ENCODE results near the gene KIAA2012.

KIAA2012 gene

DNA sequence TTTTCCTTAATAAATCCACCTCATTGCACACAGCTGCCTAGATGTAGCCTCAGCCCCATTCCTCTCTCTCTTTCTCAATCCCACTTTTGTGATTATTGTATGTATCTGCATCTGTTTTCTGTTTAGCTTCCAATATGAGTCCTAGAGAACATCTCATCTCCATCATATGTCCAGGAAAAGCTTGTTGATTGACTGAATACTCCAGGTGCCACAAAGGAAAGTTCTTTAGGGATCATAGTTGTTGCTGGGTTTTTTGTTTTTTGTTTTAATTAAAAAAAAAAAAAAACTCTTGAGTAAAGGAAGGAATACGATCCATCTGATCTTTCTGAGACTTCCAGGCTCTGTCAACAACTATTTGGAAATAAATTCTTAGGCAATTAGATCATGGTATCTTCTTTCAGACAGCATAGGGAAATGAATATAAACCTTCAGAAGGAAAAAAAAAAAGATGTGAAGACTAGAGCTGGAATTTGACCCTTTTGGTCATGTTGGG is 42.5 kb downstream of the KIAA2012 start:
- Histone ChIP-seq H3K27me3 (ENCODE audit: insufficient read depth, poor library complexity, severe bottlenecking) (no peaks in the 10 kb centered on the region), H3K27ac (replicated peaks) (no peak overlapping the region), H3K4me3 (replicated peaks; ENCODE audit: insufficient read depth, low read length) (no peak overlapping the region)
- no peak for TF ChIP-seq GABPA (IDR thresholded peaks at IDR 0.05; ENCODE audit: low read depth)
- TF ChIP-seq SPI1 (IDR thresholded peaks at IDR 0.05; ENCODE audit: borderline replicate concordance, low read depth) = no peak
- TF ChIP-seq, protein P1, sequence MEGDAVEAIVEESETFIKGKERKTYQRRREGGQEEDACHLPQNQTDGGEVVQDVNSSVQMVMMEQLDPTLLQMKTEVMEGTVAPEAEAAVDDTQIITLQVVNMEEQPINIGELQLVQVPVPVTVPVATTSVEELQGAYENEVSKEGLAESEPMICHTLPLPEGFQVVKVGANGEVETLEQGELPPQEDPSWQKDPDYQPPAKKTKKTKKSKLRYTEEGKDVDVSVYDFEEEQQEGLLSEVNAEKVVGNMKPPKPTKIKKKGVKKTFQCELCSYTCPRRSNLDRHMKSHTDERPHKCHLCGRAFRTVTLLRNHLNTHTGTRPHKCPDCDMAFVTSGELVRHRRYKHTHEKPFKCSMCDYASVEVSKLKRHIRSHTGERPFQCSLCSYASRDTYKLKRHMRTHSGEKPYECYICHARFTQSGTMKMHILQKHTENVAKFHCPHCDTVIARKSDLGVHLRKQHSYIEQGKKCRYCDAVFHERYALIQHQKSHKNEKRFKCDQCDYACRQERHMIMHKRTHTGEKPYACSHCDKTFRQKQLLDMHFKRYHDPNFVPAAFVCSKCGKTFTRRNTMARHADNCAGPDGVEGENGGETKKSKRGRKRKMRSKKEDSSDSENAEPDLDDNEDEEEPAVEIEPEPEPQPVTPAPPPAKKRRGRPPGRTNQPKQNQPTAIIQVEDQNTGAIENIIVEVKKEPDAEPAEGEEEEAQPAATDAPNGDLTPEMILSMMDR (IDR thresholded peaks at IDR 0.05; ENCODE audit: insufficient read depth, low read length) = no peak
- TF ChIP-seq POLR2AphosphoS5 (IDR thresholded peaks at IDR 0.05; ENCODE audit: low read depth) = no peak
- TF ChIP-seq, protein P2, sequence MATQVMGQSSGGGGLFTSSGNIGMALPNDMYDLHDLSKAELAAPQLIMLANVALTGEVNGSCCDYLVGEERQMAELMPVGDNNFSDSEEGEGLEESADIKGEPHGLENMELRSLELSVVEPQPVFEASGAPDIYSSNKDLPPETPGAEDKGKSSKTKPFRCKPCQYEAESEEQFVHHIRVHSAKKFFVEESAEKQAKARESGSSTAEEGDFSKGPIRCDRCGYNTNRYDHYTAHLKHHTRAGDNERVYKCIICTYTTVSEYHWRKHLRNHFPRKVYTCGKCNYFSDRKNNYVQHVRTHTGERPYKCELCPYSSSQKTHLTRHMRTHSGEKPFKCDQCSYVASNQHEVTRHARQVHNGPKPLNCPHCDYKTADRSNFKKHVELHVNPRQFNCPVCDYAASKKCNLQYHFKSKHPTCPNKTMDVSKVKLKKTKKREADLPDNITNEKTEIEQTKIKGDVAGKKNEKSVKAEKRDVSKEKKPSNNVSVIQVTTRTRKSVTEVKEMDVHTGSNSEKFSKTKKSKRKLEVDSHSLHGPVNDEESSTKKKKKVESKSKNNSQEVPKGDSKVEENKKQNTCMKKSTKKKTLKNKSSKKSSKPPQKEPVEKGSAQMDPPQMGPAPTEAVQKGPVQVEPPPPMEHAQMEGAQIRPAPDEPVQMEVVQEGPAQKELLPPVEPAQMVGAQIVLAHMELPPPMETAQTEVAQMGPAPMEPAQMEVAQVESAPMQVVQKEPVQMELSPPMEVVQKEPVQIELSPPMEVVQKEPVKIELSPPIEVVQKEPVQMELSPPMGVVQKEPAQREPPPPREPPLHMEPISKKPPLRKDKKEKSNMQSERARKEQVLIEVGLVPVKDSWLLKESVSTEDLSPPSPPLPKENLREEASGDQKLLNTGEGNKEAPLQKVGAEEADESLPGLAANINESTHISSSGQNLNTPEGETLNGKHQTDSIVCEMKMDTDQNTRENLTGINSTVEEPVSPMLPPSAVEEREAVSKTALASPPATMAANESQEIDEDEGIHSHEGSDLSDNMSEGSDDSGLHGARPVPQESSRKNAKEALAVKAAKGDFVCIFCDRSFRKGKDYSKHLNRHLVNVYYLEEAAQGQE (IDR thresholded peaks at IDR 0.05; ENCODE audit: insufficient replicate concordance, low read depth) = no peak
- DNase-seq (ENCODE audit: low read depth in 1 of 2, low spot score in 1 of 2) = no peak

DNA sequence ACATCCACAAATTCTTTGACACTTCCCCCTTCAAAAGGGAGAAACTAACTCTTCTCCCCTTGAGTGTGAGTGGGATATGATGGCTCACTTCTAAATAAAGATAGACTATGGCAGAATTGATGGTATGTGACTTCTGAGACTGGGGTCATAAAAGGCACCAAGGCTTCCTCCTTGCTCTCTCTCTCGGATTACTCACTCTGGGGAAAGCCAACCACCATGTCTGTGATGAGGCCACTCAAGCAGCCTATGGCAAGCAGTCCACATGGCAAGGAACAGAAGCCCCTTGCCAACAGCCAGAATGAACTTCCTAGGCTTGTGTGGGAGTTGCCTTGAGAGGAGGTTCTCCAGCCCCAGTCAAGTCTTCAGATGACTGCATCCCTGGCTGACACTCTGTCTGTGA is 43.6 kb downstream of the KIAA2012 start:
- H3K27ac ChIP-seq (replicated peaks) = no peak overlapping the region
- H3K27me3 ChIP-seq (ENCODE audit: insufficient read depth, poor library complexity, severe bottlenecking) = no peaks in the 10 kb centered on the region
- no peak overlapping the region for H3K4me3 ChIP-seq (replicated peaks; ENCODE audit: insufficient read depth, low read length)
- TF ChIP-seq, protein P1 (IDR thresholded peaks at IDR 0.05; ENCODE audit: insufficient read depth, low read length) = no peak
- TF ChIP-seq SPI1 (IDR thresholded peaks at IDR 0.05; ENCODE audit: borderline replicate concordance, low read depth) (no peak), GABPA (IDR thresholded peaks at IDR 0.05; ENCODE audit: low read depth) (no peak)
- TF ChIP-seq, protein P2 (IDR thresholded peaks at IDR 0.05; ENCODE audit: insufficient replicate concordance, low read depth) = no peak
- no peak for DNase-seq (ENCODE audit: low read depth in 1 of 2, low spot score in 1 of 2)

DNA sequence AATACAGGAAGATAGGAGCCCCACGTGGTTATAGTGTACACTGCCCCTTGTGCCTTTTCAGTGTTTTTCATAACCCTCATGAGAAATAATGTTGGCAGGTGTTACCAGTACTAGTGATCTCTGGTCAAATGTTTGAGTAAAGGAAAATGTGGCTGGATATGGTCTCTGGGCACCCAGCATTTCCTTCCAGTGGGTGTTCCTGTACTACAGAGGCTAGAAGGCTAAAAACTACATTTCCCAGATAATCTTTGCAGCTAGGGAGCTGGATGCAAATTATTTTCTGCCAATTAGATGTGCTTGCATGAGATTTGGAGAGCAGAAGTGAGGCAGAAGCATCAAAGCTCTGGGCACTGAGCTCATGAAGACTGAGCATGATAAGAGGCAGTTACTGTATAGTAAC is 45.1 kb downstream of the KIAA2012 start:
- TF ChIP-seq, protein P1 (IDR thresholded peaks at IDR 0.05; ENCODE audit: insufficient read depth, low read length) = no peak
- no peak for TF ChIP-seq GABPA (IDR thresholded peaks at IDR 0.05; ENCODE audit: low read depth)
- TF ChIP-seq POLR2AphosphoS5 (IDR thresholded peaks at IDR 0.05; ENCODE audit: low read depth) = no peak
- no peak for TF ChIP-seq SPI1 (IDR thresholded peaks at IDR 0.05; ENCODE audit: borderline replicate concordance, low read depth)
- Histone ChIP-seq H3K4me3 (replicated peaks; ENCODE audit: insufficient read depth, low read length) (no peak overlapping the region), H3K27me3 (ENCODE audit: insufficient read depth, poor library complexity, severe bottlenecking) (no peaks in the 10 kb centered on the region), H3K27ac (replicated peaks) (no peak overlapping the region)
- no peak for DNase-seq (ENCODE audit: low read depth in 1 of 2, low spot score in 1 of 2)

DNA sequence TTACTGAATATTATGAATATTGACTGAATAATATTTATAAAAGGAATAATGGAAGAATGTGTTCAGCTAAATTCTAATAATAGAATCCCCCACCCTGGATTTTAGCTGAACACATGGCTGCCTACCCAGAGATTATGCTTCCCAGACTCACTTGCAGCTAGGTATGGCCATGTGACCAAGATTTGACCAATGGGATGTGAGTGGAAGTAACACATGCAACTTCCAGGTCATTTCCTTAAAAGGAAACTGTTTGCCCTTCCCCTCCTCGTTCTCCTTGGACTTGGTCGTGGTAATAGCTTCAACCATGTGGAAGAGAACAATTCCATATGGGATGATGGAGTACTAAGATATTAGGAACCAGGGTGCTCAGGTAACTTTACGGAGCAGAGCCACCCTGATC is 47.8 kb downstream of the KIAA2012 start:
- no peak for TF ChIP-seq SPI1 (IDR thresholded peaks at IDR 0.05; ENCODE audit: borderline replicate concordance, low read depth)
- no peak for TF ChIP-seq POLR2AphosphoS5 (IDR thresholded peaks at IDR 0.05; ENCODE audit: low read depth)
- Histone ChIP-seq H3K4me3 (replicated peaks; ENCODE audit: insufficient read depth, low read length) (no peak overlapping the region), H3K27ac (replicated peaks) (no peak overlapping the region), H3K27me3 (ENCODE audit: insufficient read depth, poor library complexity, severe bottlenecking) (no peaks in the 10 kb centered on the region)
- no peak for DNase-seq (ENCODE audit: low read depth in 1 of 2, low spot score in 1 of 2)

Data from HL-60 (cell line).